Activated CD8-positive, alpha-beta memory T cell treated with anti-CD3 and anti-CD28 coated beads for 36 hours (primary cell): ENCODE data around the gene PNP. TPM values are rescaled to one million over a fixed set of nuclear protein-coding genes. Genes with fewer than 3 reads are reported as not detected.
"Not testable (repeated sequence)": the region's sequence is repeated elsewhere in the genome, so short reads cannot be mapped to it uniquely, and the experiment has no call there.

ENCODE experiments used
- CTCF ChIA-PET: fragments of 350-600 bp; sonication (Branson Sonifier 250); formaldehyde crosslinking; loops from one replicate; lab custom pipeline; 2021; ENCODE audit warnings: antibody characterized with exemption; lab: Charles Lee
- POLR2A ChIA-PET: fragments of 350-600 bp; sonication (Branson Sonifier 250); formaldehyde crosslinking; loops from one replicate; lab custom pipeline; 2021; ENCODE audit warnings: antibody characterized with exemption; lab: Charles Lee
- total RNA-seq, 2 experiments: library from RNA; stranded (reverse); gene quantifications; one replicate each; pipeline ENCODE4 v1.2.3, GENCODE V29; 2021

The PNP gene
- 100 to 1,000 TPM; 212 to 219 TPM for total RNA-seq

GRCh38 chr14:20469242-20469889 is at the start of gene PNP:
PNP (plus strand) TSS chr14:20469406; CDS start chr14:20469525, 119 bp downstream.
- POLR2A ChIA-PET: interaction anchor here (0.6 to 3.4 kb wide), 8 partner anchors 8 to 126 kb away, joined by 3 to 32 read pairs (median 7); partner anchors contain the start of genes APEX1, OSGEP, PARP2 and PIP4P1
- CTCF ChIA-PET: interaction anchor here (1.1 to 1.8 kb wide), 6 partner anchors 8 to 144 kb away, joined by 3 to 4 read pairs (median 4); partner anchors contain the start of genes APEX1 and PIP4P1

DNA sequence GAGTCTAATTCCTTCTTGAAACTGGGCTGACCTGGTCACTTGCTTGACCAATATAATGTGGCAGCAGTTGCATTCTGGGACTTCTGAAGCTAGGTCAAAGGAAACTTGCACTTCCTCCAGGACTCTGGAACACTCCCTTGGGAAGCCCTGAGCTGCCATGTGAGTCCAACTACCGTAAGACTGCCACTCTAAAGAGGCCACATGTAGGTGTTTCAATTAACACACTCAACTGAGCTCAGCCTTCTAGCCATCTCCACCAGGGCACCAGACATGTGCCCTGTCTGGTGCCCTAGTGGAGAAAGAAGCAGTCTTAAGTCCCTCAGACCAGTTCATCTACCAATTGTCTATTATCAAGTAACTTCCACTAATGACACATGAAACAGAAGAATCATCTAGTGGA is 49.8 kb upstream of the PNP start:
- CTCF ChIA-PET: interaction anchor here (1.1 kb wide), 1 partner anchor 191 kb away, joined by 3 read pairs; no protein-coding TSS in a partner anchor
- POLR2A ChIA-PET: interaction anchor here (0.5 kb wide), 1 partner anchor 77 kb away, joined by 5 read pairs; no protein-coding TSS in a partner anchor

GRCh38 chr14:20421267-20421666 is 47.9 kb upstream of the PNP start:
- POLR2A ChIA-PET: no interaction called here
- CTCF ChIA-PET: no interaction called here

- ChIA-PET CTCF (interaction anchor here (0.6 to 1.1 kb wide), 2 partner anchors 66 to 124 kb away, joined by 3 read pairs; no protein-coding TSS in a partner anchor), POLR2A (no interaction called here)
Measured at GRCh38 chr14:20422886-20423285, 46.3 kb upstream of the PNP start.

DNA sequence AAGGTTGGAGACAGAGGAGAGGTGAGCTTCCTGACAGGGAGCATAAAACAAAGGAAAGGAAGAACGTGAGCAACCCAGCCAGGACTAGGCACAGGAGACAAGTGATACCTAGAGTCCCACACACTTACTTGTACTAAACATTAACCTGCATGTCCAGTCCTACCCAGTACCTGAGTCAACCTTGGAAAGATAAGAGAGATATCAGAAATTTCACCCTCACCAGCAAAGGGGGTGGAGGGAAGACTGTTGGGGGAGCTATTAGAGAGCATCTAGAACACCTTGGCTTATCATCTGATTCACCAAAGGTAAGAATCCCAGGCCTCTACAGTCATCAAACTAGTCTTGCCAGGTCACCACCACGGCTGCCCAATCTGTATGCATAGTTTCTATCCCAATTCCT is 44.4 kb upstream of the PNP start:
- POLR2A ChIA-PET: no interaction called here
- CTCF ChIA-PET: interaction anchor here (2.1 kb wide), 1 partner anchor 9 kb away, joined by 9 read pairs; no protein-coding TSS in a partner anchor

DNA sequence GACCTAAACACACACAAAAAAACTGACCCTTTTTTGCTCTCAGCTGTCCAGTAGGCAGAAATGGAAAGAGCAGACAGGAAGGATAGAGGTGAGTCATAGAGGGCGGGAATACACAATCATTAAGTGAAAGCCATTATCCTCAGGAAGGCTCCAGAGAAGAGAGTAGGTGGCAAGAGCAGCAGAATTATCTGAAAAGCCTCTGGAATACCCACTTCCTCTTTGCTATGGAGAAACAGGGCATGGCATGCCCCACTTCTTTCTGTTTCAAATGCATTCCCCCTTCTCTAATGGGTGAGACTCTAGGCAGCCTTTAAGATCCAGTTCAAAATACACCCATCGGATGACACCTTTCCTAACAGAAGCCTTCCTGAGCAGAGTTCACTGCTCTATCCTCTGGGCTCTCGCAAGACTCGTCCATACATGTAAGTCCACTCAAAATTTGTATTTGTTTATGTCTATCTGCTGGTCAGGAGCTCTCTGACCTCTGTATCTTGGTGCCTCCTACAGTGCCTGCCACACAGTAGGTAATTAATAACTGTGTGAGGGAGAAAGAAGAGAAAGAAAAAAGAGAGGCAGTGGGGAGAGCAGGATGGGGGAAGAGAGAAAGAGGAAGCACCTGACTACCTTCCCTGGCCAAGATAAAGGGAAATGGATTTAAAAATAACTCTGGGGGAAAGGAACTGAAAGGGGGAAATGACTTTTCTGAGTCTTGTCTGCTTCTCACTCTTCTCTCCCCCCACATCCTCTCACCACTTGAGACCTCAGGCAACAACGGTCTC is 41.8 kb upstream of the PNP start:
- ChIA-PET CTCF (interaction anchor here (1.9 kb wide), 1 partner anchor 12 kb away, joined by 11 read pairs; no protein-coding TSS in a partner anchor), POLR2A (interaction anchor here (1.1 kb wide), 1 partner anchor 28 kb away, joined by 3 read pairs; the partner anchor contains the start of genes APEX1 and OSGEP)

- ChIA-PET CTCF (interaction anchor here (1.9 kb wide), 1 partner anchor 13 kb away, joined by 11 read pairs; no protein-coding TSS in a partner anchor), POLR2A (interaction anchor here (1.1 kb wide), 1 partner anchor 27 kb away, joined by 3 read pairs; the partner anchor contains the start of genes APEX1 and OSGEP)
Measured at GRCh38 chr14:20428010-20428365, 41.2 kb upstream of the PNP start.

DNA sequence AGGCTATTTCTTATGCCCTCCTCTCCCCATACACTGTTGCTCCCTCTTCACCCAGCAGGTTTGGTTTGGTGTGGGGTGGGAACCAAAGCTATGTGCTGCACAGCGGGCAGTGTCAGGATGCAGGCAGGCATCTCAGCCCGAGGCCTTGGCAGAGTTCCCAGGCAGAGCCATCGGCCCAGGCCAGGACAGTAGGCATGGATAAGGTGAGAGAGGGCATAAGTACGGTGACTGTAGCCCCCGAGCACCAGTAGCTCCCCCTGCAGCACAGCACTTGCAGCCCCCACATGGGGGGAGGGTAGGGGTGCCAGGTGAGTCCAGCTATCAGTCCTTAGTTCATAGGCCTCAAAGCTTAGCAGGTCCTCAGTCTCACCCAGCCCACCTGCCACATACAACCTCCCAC is 40.4 kb upstream of the PNP start:
- ChIA-PET POLR2A (interaction anchor here (0.8 kb wide), 1 partner anchor 13 kb away, joined by 3 read pairs; no protein-coding TSS in a partner anchor), CTCF (interaction anchor here (1.9 kb wide), 1 partner anchor 13 kb away, joined by 11 read pairs; no protein-coding TSS in a partner anchor)

GRCh38 chr14:20429801-20430669 is 39.2 kb upstream of the PNP start:
- CTCF ChIA-PET: interaction anchor here (1.5 kb wide), 1 partner anchor 102 kb away, joined by 3 read pairs; no protein-coding TSS in a partner anchor
- POLR2A ChIA-PET: no interaction called here

GRCh38 chr14:20434701-20435581 is 34.3 kb upstream of the PNP start:
- ChIA-PET CTCF (interaction anchor here (1.1 kb wide), 1 partner anchor 19 kb away, joined by 3 read pairs; no protein-coding TSS in a partner anchor), POLR2A (no interaction called here)

- ChIA-PET CTCF (no interaction called here), POLR2A (no interaction called here)
Measured at GRCh38 chr14:20435582-20436362, 33.4 kb upstream of the PNP start, which contains the start of gene KLHL33. KLHL33 (minus strand) TSS chr14:20436166; CDS start chr14:20435811, 355 bp downstream.

DNA sequence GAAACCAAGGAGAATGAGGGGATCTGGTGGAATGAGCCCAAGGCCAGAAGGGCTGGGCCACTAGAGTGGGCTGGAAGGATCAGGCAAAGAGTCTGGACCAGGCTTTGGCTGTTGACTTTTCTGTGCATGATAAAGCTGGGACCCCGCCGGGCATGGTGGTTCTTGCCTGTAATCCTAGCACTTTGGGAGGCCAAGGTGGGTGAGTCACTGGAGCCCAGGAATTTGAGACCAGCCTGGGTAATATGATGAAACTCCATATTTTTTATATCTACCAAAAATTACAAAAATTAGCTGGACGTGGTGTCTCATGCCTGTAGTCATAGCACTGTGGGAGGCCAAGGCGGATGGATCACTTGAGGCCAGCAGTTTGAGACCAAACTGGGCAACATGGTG is 32.8 kb upstream of the PNP start:
- POLR2A ChIA-PET: no interaction called here
- CTCF ChIA-PET: no interaction called here

- ChIA-PET POLR2A (no interaction called here), CTCF (no interaction called here)
Measured at GRCh38 chr14:20438664-20439063, 30.5 kb upstream of the PNP start.

- POLR2A ChIA-PET: interaction anchor here (0.6 kb wide), 1 partner anchor 98 kb away, joined by 3 read pairs; no protein-coding TSS in a partner anchor
- CTCF ChIA-PET: no interaction called here
Measured at GRCh38 chr14:20440465-20440864, 28.7 kb upstream of the PNP start.

GRCh38 chr14:20440882-20441281 is 28.3 kb upstream of the PNP start:
- ChIA-PET CTCF (interaction anchor here (0.9 kb wide), 1 partner anchor 25 kb away, joined by 3 read pairs; no protein-coding TSS in a partner anchor), POLR2A (no interaction called here)

GRCh38 chr14:20441461-20441860 is 27.7 kb upstream of the PNP start:
- ChIA-PET CTCF (interaction anchor here (0.9 kb wide), 1 partner anchor 26 kb away, joined by 3 read pairs; no protein-coding TSS in a partner anchor), POLR2A (no interaction called here)

DNA sequence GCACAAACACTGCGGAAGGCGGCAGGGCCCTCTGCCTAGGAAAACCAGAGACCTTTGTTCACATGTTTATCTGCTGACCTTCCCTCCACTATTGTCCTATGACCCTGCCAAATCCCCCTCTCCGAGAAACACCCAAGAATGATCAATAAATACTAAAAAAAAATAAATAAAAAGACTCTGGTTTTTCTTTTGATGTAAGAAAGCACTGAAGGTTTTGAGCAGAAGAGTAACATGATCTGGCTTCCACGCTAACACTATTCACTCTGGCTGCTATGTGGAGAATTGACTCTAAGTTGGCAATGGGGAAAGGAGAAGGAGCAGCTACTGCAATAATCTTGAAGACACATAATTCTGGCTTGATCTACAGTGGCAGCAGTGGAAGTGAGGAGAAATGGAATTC is 25.6 kb upstream of the PNP start:
- POLR2A ChIA-PET, CTCF ChIA-PET: not testable (repeated sequence)
